ENCODE data around the gene BDKRB1. TPM values are rescaled to one million over a fixed set of nuclear protein-coding genes. Genes with fewer than 3 reads are reported as not detected.
A peak's percentile ranks its signal among the peaks of the same experiment; 100 is the strongest.

The BDKRB1 gene
- total RNA-seq, 1 experiment from 2014 or later, result not detected

- no peaks in the 10 kb centered on the region for H3K79me2 ChIP-seq (ENCODE audit: insufficient read depth, low read length)
- Mint-ChIP-seq H3K27me3 (ENCODE audit: low read depth) (no peaks in the 10 kb centered on the region), H3K36me3 (ENCODE audit: insufficient read depth in 1 of 3, low read depth in 3 of 3) (peaks cover 0 to 23% (median 22%) of the 10 kb centered on the region in 3 experiments; a peak in 5 of 7 replicates), H3K9me3 (no peaks in the 10 kb centered on the region), H3K27ac (peak overlapping the region in 1 of 3 experiments; percentile 47; a peak in 2 of 7 replicates), H3K4me3 (no peak overlapping the region), H3K4me1 (peaks cover 0 to 4% of the 10 kb centered on the region in 2 experiments; a peak in 1 of 4 replicates)
- no peak overlapping the region for H3K9ac ChIP-seq (ENCODE audit: extremely low read depth, insufficient read length, low read length)
- no peak overlapping the region for H3K4me2 ChIP-seq (ENCODE audit: insufficient read depth, insufficient read length, low read length)
- no peak overlapping the region for H3T11ph ChIP-seq (ENCODE audit: low read length)
- H3K56ac ChIP-seq (ENCODE audit: insufficient read length, low read depth, low read length), result no peak overlapping the region
- no peak overlapping the region for H3K14ac ChIP-seq (ENCODE audit: insufficient read depth, low read length)
- H3K9me3 ChIP-seq (ENCODE audit: control insufficient read depth, low read depth, low read length), result no peaks in the 10 kb centered on the region
- H3K4ac ChIP-seq (ENCODE audit: low read depth, low read length), result no peak overlapping the region
- H3K23ac ChIP-seq (ENCODE audit: insufficient read length, low read depth, low read length), result no peak overlapping the region
- no peaks in the 10 kb centered on the region for H3K27me3 ChIP-seq (ENCODE audit: insufficient read depth, low read length)
- no peak overlapping the region for H2BK15ac ChIP-seq (ENCODE audit: low read depth, low read length)
- H4K5ac ChIP-seq (ENCODE audit: insufficient read length, low read depth, low read length), result no peak overlapping the region
- TF ChIP-seq CTCF (conservative IDR thresholded peaks at IDR 0.05), result no peak
- H4K91ac ChIP-seq (ENCODE audit: insufficient read length, low read depth, low read length), result no peak overlapping the region
- H4K20me1 ChIP-seq (ENCODE audit: control insufficient read depth, insufficient read depth, insufficient read length), result no peaks in the 10 kb centered on the region
- no peaks in the 10 kb centered on the region for H3K79me1 ChIP-seq (ENCODE audit: insufficient read depth, low read depth, low read length, poor library complexity, severe bottlenecking)
- H3K18ac ChIP-seq (ENCODE audit: insufficient read length, low read depth, low read length), result no peak overlapping the region
- H2BK5ac ChIP-seq (ENCODE audit: insufficient read length, low read length), result no peak overlapping the region
- no peak overlapping the region for H3K27ac ChIP-seq (ENCODE audit: insufficient read length, low read depth, low read length)
- H2BK12ac ChIP-seq (ENCODE audit: insufficient read length, low read depth, low read length), result no peak overlapping the region
- H2BK120ac ChIP-seq (ENCODE audit: low read depth, low read length, poor library complexity, severe bottlenecking), result no peak overlapping the region
- DNase-seq, result no peak
- H4K8ac ChIP-seq (replicated peaks; ENCODE audit: insufficient read length, low read depth, low read length), result no peak overlapping the region
- H3K23me2 ChIP-seq (ENCODE audit: insufficient read length, low read depth, low read length, poor library complexity, severe bottlenecking), result no peaks in the 10 kb centered on the region
- no peaks in the 10 kb centered on the region for H3K4me1 ChIP-seq (ENCODE audit: insufficient read depth, low read length)
- H2AK5ac ChIP-seq (ENCODE audit: insufficient read length, low read length), result no peak overlapping the region
- no CpG with 5 or more reads among the region's 1 CpG for WGBS (ENCODE audit: extremely low coverage, insufficient read length, low lambda C conversion rate)
- H2BK20ac ChIP-seq (ENCODE audit: low read depth, low read length, poor library complexity, severe bottlenecking), result no peak overlapping the region
- H2AFZ ChIP-seq (ENCODE audit: low read length), result no peak overlapping the region
These were observed 31.8 kb downstream of the BDKRB1 start for GRCh38 chr14:96287856-96288255.

All from H9 (cell line).